LNCAP (cell line): ENCODE measurements around the gene GREB1L.

Experiments used
- TF ChIP-seq, protein P1 (sequence below): fragments of 450-650 bp; IDR thresholded peaks from 2 replicates; pipeline ENCODE4 v1.5.1; 2017; ENCODE audit warnings: mild to moderate bottlenecking

The GREB1L gene

GRCh38 chr18:21444465-21445212 is 202.6 kb downstream of the GREB1L start:
- TF ChIP-seq, protein P1, sequence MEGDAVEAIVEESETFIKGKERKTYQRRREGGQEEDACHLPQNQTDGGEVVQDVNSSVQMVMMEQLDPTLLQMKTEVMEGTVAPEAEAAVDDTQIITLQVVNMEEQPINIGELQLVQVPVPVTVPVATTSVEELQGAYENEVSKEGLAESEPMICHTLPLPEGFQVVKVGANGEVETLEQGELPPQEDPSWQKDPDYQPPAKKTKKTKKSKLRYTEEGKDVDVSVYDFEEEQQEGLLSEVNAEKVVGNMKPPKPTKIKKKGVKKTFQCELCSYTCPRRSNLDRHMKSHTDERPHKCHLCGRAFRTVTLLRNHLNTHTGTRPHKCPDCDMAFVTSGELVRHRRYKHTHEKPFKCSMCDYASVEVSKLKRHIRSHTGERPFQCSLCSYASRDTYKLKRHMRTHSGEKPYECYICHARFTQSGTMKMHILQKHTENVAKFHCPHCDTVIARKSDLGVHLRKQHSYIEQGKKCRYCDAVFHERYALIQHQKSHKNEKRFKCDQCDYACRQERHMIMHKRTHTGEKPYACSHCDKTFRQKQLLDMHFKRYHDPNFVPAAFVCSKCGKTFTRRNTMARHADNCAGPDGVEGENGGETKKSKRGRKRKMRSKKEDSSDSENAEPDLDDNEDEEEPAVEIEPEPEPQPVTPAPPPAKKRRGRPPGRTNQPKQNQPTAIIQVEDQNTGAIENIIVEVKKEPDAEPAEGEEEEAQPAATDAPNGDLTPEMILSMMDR, result peak; percentile 86

- TF ChIP-seq, protein P1, result no peak
These were observed 206.3 kb downstream of the GREB1L start for GRCh38 chr18:21448299-21448698.

DNA sequence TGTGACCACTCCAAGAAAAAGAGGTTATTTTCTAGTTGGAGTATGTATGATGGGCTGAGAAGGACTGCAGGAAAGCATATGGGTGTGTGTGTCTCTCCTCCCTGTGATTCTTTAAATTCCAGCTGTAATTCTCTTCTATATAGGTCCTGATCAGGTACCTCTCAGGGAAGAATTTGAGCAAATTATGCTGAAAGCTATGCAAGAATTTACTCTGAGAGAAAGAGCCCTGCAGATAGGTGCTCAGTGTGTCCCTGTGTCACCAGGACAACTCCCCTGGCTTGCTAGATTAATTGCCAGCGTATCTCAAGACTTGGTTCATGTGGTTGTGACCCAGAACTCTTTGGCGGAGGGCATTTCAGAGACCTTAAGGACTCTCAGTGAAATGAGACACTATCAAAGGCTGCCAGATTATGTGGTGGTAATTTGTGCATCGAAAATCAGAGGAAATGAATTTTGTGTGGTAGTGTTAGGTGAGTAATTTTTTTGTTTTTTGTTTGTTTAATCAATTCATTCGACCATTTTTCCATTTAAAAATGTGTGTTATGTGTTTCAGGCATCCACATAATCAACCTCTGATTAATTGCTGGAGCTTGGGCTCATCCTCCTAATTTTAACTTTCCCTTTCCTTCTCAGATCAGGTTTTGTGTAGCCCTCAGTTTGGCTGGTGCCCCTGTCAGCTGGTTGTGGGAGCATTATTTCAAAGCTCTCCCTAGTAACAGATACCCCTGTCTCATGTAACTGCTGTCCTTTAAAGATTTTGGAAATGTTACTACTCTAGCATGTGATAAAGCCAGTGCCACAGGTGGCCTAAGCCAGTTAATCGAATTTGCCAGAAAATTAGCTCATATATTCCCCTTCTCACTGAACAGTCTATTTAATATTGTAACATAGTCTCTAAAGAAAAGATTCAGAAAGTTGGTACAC is 207.6 kb downstream of the GREB1L start:
- TF ChIP-seq, protein P1, result no peak

- TF ChIP-seq, protein P1, result no peak
These were observed 208.5 kb downstream of the GREB1L start for GRCh38 chr18:21450503-21450902.

GRCh38 chr18:21450913-21451312 is 208.9 kb downstream of the GREB1L start:
- TF ChIP-seq, protein P1, result no peak

- TF ChIP-seq, protein P1, result no peak
These were observed 209.8 kb downstream of the GREB1L start for GRCh38 chr18:21451851-21452250.

- TF ChIP-seq, protein P1, result no peak
These were observed 210.3 kb downstream of the GREB1L start for GRCh38 chr18:21452276-21452780.
